ENCODE data around the gene DYNC1H1.

DNA sequence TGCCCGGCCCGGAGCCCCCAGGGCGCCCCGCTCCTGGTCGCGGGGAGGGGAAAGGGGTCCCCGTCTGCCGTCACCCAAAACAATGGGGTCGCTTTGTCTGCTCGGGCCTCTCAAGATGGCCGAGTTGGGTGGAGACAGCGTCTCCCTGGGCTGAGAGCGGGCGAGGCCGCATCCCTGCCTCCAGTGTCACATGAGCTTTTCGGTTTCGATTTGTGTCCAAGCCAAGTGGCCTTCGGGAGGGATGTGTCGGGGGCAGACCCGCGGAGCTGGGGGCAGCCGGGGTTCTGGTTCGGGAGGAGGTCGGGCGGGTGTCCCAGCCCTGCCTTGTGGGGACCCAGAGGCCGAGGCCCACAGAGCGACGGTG lies 790 bp downstream of the DYNC1H1 start:
- TF ChIP-seq POLR2AphosphoS5 (IDR thresholded peaks at IDR 0.05) = no peak
- TF ChIP-seq CTCF (IDR thresholded peaks at IDR 0.05; ENCODE audit: poor library complexity, severe bottlenecking) = no peak
- TF ChIP-seq EZH2 (IDR thresholded peaks at IDR 0.05; ENCODE audit: borderline replicate concordance, insufficient read depth, low read length, poor library complexity, severe bottlenecking) = no peak
- TF ChIP-seq EP300 (conservative IDR thresholded peaks at IDR 0.05; ENCODE audit: poor library complexity, severe bottlenecking) = no peak
- TF ChIP-seq, protein P1, sequence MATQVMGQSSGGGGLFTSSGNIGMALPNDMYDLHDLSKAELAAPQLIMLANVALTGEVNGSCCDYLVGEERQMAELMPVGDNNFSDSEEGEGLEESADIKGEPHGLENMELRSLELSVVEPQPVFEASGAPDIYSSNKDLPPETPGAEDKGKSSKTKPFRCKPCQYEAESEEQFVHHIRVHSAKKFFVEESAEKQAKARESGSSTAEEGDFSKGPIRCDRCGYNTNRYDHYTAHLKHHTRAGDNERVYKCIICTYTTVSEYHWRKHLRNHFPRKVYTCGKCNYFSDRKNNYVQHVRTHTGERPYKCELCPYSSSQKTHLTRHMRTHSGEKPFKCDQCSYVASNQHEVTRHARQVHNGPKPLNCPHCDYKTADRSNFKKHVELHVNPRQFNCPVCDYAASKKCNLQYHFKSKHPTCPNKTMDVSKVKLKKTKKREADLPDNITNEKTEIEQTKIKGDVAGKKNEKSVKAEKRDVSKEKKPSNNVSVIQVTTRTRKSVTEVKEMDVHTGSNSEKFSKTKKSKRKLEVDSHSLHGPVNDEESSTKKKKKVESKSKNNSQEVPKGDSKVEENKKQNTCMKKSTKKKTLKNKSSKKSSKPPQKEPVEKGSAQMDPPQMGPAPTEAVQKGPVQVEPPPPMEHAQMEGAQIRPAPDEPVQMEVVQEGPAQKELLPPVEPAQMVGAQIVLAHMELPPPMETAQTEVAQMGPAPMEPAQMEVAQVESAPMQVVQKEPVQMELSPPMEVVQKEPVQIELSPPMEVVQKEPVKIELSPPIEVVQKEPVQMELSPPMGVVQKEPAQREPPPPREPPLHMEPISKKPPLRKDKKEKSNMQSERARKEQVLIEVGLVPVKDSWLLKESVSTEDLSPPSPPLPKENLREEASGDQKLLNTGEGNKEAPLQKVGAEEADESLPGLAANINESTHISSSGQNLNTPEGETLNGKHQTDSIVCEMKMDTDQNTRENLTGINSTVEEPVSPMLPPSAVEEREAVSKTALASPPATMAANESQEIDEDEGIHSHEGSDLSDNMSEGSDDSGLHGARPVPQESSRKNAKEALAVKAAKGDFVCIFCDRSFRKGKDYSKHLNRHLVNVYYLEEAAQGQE (IDR thresholded peaks at IDR 0.05; ENCODE audit: borderline replicate concordance) = peak; percentile 20
